GM06990 (cell line): ENCODE measurements around the gene COPRS.
A peak's percentile ranks its signal among the peaks of the same experiment; 100 is the strongest.

ENCODE experiments used
- DNase-seq: peaks from one replicate; pipeline ENCODE4 v3.0.0-alpha.2; 2011; ENCODE audit not compliant: insufficient read length; ENCODE audit errors: extremely low read depth
- H3K27me3 ChIP-seq: replicated peaks from 2 replicates; pipeline ENCODE4 v1.6.0; 2011; ENCODE audit warnings: low read length; ENCODE audit not compliant: control insufficient read depth, insufficient read depth
- H3K36me3 ChIP-seq: 2 replicates; pipeline ENCODE4 v1.5.1; 2011; ENCODE audit warnings: low read length; ENCODE audit not compliant: control insufficient read depth, insufficient read depth
- H3K4me3 ChIP-seq: replicated peaks from 2 replicates; pipeline ENCODE4 v1.5.1; 2011; ENCODE audit warnings: low read depth, mild to moderate bottlenecking, control low read depth, low read length
- CTCF ChIP-seq: IDR thresholded peaks from 2 replicates; pipeline ENCODE4 v1.5.1; 2011; ENCODE audit warnings: low read length, control low read depth, mild to moderate bottlenecking, inconsistent platforms; ENCODE audit not compliant: insufficient read depth, poor library complexity, severe bottlenecking

COPRS gene

GRCh38 chr17:31858642-31859486, at the start of gene COPRS:
COPRS (minus strand) TSS chr17:31859244; CDS start chr17:31859199, 45 bp downstream.
- peak; percentile 13 for TF ChIP-seq CTCF
- Histone ChIP-seq H3K36me3 (peaks cover 5% of the 10 kb centered on the region; the same call in 1 of the 2 replicates), H3K27me3 (no peaks in the 10 kb centered on the region), H3K4me3 (peak within 1 kb of the TSS; percentile 67)
- peak; percentile 82 for DNase-seq

- no peak for DNase-seq
- Histone ChIP-seq H3K27me3 (no peaks in the 10 kb centered on the region), H3K36me3 (no peaks in the 10 kb centered on the region), H3K4me3 (no peak overlapping the region)
- TF ChIP-seq CTCF: no peak
Measured at GRCh38 chr17:31908386-31908785, 49.3 kb upstream of the COPRS start.

GRCh38 chr17:31907342-31907962, 48.4 kb upstream of the COPRS start:
- H3K4me3 ChIP-seq: no peak overlapping the region
- no peaks in the 10 kb centered on the region for H3K36me3 ChIP-seq
- no peak for DNase-seq
- TF ChIP-seq CTCF: no peak
- H3K27me3 ChIP-seq: no peaks in the 10 kb centered on the region

GRCh38 chr17:31903401-31903800, 44.4 kb upstream of the COPRS start:
- no peak for DNase-seq
- no peak overlapping the region for H3K4me3 ChIP-seq
- H3K36me3 ChIP-seq: peaks cover 5% of the 10 kb centered on the region
- no peak for TF ChIP-seq CTCF
- no peaks in the 10 kb centered on the region for H3K27me3 ChIP-seq

- no peak for TF ChIP-seq CTCF
- H3K27me3 ChIP-seq: no peaks in the 10 kb centered on the region
- DNase-seq: peak; percentile 52
- H3K36me3 ChIP-seq: peaks cover 5% of the 10 kb centered on the region
- no peak overlapping the region for H3K4me3 ChIP-seq
Measured at GRCh38 chr17:31902693-31903092, 43.6 kb upstream of the COPRS start.
